Measurements from ENCODE around the gene IGF1R.

The IGF1R gene

DNA sequence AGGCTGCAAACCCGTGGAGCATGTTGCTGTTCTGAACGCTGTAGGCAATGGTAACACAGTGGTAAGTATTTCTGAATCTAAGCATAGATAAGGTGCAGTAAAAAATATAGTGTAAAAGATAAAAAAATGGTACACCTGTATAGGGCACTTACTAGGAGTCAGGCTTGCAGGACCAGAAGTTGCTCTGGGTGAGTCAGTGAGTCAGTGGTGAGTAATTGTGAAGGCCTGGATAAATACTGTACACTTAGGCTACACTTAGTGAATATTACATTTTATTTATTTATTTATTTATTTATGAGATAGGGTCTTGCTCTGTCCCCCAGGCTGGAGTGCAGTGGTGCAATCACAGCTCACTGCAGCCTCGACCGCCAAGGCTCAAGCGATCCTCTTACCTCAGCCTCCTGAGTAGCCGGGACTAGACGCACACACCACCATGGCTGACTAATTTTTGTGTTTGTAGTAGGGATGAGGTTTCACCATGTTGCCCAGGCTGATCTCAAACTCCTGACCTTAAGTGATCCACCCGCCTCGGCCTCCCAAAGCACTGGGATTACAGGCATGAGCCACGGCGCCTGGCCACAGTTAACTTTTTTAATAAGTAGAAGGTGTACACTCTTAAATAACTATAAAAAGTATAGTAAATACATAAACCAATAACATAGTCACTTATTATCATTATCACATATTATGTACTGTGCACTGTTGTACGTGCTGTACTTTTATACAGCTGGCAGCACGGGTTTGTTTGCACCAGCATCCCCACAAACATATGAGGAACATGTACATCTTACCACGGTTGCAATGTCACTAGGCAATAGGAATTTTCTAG, 155.1 kb downstream of the IGF1R start:
- DNase-seq (ENCODE audit: insufficient read length, low spot score) (no peak), FAIRE-seq (no peak)

DNA sequence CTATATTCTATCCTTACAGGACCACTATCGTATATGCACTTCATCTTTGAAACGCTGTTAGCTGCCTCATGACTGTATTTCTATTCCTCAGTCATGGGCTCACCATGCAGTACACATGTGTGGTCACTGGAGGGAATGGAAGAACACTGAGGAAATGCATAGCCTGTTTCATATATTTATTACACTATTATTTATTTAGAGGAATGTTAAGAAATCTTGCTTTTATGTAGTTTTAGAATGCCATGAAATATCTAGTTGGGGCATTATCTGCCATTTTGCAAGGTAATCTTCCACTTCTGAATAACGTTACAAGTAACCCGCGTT, 155.7 kb downstream of the IGF1R start:
- TF ChIP-seq POLR2A (IDR thresholded peaks at IDR 0.05; ENCODE audit: low read depth, low read length) = no peak
- DNase-seq (ENCODE audit: insufficient read length, low spot score) (no peak), FAIRE-seq (no peak)

More for the DNA sequence above, 155.1 kb downstream of the IGF1R start:
- no peak for TF ChIP-seq POLR2A (IDR thresholded peaks at IDR 0.05; ENCODE audit: low read depth, low read length)

DNA sequence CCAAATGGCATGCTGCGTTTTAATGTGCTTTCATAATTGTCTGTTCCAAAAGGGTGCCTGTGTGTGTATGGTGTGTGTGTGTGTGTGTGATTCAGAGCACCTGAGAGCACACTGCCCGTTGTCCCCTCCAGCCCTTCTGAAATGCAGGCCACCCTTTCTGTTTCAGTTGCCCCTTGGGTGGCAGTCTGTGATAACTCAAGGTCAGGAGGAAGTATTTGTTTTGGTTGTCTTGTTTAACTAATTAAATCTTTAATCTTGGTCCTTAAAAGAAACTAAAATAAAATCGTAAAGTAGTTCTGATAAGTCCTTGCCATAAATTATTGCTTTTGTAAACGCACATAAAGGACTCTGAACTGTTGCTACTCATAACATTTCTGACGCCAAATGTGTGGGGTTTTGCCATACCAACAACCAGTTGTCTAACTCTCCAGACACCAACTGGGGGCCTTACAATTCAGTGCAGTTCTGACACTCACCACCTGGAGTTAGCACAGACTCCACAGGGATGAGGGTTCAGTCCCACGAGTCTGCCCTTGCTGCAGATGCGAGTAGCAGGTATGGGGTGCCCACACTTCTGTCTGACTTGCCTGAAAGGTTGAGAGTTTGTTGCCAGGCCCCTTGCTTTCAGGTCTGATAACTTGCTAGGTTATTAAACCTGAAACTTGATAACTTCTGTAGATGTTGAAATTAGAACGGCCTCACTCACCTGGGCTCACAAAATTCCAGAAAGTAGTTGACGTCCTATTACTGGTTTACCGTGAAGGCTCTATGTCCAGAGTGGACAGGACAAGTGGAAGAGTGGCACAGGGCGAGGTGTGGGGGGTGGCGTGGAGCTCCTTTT, 157.3 kb downstream of the IGF1R start:
- TF ChIP-seq POLR2A (IDR thresholded peaks at IDR 0.05; ENCODE audit: low read depth, low read length) = no peak
- no peak for DNase-seq (ENCODE audit: insufficient read length, low spot score)
- FAIRE-seq = no peak

DNA sequence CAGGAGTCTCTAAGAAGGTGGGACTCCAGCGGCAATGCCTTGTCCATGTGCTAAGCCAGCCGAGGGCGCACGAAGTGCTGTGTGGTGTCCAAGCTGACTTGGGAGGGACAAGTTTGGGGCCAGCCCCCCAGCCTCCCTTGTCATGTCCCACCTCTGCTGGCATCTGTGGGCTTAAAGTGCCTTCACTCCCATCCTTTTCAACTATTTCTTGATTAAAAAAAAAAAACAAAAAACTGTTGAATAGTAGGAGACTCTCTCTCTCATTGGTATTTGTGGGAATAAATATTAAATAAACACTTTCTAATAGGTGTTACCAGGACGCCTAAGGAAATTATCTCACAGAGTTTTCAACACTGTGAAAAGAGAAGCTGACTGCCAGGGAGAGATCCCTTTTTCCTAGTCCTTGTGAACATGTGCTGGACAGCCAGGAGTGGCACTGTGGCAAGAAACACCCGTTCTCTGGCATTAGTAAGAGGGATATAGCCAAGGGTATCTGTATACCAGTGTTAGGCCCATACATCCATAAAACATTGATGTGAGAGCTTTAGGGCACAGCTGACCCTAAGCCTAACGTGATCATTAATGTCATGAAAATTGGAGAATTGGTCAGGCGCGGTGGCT, 158.0 kb downstream of the IGF1R start:
- no peak for TF ChIP-seq POLR2A (IDR thresholded peaks at IDR 0.05; ENCODE audit: low read depth, low read length)
- DNase-seq (ENCODE audit: insufficient read length, low spot score) (no peak), FAIRE-seq (no peak)

DNA sequence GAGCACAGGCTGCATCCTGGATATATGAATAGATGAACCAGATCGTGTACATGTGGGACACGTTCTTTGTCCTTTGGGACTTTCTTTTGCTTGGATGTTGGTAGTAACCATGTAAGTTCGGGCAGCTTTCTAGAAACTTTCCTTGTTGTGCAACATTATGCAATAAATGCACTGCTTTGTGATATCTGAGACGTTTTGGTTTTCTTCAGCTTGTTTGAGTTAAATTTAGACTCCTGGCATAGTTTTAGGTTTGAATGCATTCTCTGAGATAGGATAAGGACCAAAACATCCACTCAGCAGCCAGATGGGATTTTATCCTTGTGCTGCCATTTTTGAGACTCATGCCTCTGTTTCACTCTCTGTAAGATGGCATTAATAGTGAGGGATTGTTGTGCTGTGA, 158.9 kb downstream of the IGF1R start:
- no peak for TF ChIP-seq POLR2A (IDR thresholded peaks at IDR 0.05; ENCODE audit: low read depth, low read length)
- DNase-seq (ENCODE audit: insufficient read length, low spot score) = no peak
- no peak for FAIRE-seq

DNA sequence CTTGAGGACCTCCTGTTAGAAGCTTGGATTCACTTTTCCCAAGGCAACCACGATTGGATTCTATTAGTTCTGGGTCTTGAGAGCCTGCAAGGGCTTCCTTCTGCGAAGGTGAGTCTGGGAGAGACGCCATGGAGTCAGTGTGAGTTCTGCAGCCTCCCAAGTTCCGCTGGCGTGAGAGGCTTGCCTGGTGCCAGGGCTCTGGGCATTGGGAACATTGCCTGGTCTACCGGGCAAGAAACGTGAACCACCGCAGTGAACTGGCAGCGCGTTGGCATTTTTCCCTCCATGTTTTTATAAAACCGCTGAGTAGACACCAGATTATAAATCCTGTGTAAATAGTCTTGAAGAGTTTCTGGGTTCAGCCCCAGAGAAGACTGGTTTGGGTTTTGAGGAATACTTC, 160.9 kb downstream of the IGF1R start:
- no peak for TF ChIP-seq POLR2A (IDR thresholded peaks at IDR 0.05; ENCODE audit: low read depth, low read length)
- FAIRE-seq (no peak), DNase-seq (ENCODE audit: insufficient read length, low spot score) (no peak)

DNA sequence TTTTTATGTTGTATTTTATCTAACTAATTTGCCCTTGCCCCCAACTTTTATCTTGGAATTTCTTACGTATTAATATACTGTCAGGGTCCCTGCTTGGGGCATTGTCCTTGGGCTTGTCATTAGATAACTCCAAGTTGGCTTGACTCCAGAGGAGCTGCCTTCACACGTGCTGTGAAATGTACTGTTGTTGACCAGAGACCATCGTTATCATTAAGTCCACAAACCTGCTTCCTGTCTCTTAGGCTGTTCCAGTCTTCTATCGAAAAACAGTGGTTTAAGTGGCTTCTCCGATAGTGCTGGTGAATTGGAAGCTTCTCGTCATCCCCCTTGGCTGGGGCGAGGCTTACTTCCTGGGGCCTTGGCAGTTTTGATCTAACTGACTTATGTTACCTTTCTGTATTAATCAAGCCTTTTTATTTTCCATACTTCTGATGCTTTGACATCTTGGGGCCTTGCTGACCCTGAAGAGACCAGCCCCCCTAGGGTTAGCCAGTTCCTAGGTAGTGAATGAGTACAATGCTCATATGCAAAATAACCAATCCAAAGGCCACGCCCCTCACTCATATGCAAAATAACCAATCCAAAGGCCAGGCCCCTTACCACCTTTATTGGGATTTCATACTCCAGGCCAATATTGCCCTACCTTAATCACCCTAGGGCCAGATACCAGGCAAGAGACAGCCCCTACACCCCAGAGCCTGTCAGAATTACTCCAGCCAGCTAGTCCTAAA, 164.5 kb downstream of the IGF1R start:
- DNase-seq (ENCODE audit: insufficient read length, low spot score) = no peak
- FAIRE-seq = no peak
- TF ChIP-seq POLR2A (IDR thresholded peaks at IDR 0.05; ENCODE audit: low read depth, low read length) = no peak

DNA sequence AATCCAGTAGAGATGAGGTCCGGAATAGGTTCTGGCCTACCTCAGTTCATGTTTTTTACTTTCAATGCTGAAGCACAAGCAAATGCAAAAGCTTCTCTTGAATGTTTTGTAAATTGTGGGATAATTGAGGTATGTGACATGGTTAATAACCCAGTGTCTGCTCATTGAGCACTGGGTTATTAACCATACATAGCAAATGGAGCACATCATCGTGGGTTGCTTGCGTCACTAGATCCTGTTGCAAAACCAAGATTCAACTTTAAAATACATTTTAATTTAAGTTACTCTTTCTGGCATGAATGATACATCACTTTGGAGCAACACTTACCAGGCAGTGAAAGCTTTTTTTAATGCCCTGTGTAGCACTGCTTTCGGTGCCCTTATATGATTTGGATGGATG, 165.6 kb downstream of the IGF1R start:
- FAIRE-seq (no peak), DNase-seq (ENCODE audit: insufficient read length, low spot score) (no peak)
- TF ChIP-seq POLR2A (IDR thresholded peaks at IDR 0.05; ENCODE audit: low read depth, low read length) = no peak

DNA sequence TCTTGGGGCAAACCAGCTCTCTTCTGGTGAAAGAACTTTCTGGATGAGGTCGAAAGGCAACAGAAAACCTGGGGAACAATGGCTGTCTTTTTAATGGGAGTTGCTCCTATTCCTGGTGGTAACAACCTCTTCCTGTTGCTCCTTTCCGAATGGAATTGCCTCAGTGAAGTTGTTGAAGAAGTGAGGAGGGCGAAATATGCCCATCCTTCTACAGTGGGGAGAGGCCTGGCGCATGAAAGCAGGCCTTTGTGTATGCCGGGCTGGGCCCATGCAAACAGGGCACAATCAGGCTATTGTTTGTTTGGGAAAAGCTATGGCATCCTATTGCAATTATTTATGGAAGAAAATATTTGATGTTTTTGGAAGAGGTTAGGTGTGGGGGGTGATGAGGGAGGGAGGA, 166.9 kb downstream of the IGF1R start:
- FAIRE-seq (no peak), DNase-seq (ENCODE audit: insufficient read length, low spot score) (no peak)
- TF ChIP-seq POLR2A (IDR thresholded peaks at IDR 0.05; ENCODE audit: low read depth, low read length) = no peak

DNA sequence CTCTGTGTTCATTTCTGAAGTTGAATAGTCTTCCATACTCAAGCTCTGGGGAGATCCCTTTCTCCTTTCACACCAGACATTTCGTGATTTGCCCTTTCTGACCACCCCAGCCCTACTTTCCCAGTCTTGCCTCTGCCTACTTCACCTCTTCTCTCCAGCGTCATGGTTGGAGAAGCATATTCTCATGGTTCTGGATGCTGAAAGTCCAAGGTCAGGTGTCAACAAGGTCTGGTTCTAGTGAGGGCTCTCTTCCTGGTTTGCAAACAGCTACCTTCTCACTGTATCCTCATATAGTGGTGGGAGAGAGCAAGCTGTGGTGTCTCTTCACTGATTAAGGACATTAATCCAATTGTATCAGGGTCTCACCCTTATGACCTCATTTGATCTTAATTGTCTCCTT, 169.4 kb downstream of the IGF1R start:
- FAIRE-seq = no peak
- no peak for TF ChIP-seq POLR2A (IDR thresholded peaks at IDR 0.05; ENCODE audit: low read depth, low read length)

DNA sequence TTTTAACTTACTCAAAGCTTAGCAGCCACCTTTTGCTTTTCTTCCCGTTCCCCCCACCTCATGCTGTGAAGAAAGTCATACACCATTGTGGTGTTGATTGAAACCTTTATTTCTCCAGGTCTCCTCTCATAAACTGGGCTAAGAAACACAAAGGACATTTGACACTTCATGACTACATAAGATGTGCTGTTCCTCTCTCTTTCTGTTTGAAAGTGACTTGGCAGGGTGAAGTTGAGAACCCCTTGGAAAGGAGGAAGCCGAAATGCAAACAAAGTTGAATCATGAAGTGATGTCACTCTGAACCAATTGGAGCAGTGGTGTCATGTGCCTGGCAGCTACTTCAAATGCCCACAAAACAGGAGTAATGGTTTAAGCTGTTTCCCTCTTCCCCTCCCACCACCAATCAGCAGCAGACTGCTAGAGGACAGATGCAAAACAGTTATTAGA, 174.7 kb downstream of the IGF1R start:
- DNase-seq (ENCODE audit: insufficient read length, low spot score) = peak; percentile 47
- no peak for TF ChIP-seq POLR2A (IDR thresholded peaks at IDR 0.05; ENCODE audit: low read depth, low read length)
- peak; percentile 89 for FAIRE-seq

More for the DNA sequence above, 169.4 kb downstream of the IGF1R start:
- DNase-seq (ENCODE audit: insufficient read length, low spot score) = no peak

DNA sequence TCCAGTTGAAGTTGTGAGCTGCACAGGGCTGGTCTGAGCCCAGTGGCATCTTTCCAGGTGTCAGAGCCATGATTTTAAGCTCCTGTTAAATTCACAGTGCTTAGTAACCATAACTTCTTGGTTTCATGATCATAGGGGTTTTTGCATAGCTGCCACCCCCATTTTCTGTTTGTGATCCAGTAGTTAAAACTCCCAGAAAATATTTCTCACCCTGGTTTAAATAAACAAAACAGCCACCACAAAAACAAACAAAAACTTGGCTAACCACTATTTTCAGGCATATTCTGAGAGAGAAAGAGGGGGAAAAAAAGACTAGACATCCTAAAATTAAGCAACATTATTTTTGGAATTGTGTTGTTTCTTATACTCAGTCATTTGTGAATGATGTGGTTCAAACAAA, 175.3 kb downstream of the IGF1R start:
- FAIRE-seq = no peak
- no peak for DNase-seq (ENCODE audit: insufficient read length, low spot score)

DNA sequence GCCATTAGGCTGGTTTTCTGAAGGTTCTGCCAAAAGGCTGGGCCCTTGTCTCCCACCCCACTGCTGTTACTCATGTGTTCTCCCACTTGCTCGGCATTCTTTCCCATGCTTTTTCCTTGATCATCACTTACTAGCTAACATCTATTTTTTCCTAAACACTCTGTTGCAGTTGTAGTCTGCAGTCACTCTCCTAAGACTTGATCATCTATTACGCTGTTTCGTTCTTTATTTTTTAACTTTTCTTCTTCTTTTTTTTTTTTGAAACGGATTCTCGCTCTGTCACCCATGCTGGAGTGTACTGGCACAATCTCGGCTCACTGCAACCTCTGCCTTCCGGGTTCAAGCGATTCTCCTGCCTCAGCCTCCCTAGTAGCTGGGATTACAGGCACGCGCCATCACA, 176.3 kb downstream of the IGF1R start:
- FAIRE-seq (no peak), DNase-seq (ENCODE audit: insufficient read length, low spot score) (no peak)
- TF ChIP-seq POLR2A (IDR thresholded peaks at IDR 0.05; ENCODE audit: low read depth, low read length) = no peak

More for the DNA sequence above, 175.3 kb downstream of the IGF1R start:
- no peak for TF ChIP-seq POLR2A (IDR thresholded peaks at IDR 0.05; ENCODE audit: low read depth, low read length)

DNA sequence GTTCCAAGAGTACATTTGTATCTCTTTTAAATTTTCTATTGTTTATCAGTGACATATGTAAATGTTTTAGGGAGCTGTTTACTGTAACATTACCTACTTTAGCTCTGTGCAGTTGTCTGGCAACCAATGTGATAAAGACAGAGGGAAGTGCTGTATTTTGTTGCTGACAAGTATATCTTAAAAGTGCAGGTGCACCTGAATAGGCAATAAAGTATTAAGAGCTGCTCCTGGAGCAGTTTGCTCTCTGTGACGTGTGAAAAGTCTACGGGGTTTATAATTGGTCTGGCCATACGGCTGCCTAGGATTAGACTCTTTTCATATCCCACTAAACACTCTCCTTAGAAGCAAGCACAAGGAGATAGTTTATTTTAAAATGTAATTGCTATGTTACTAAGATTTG, 178.3 kb downstream of the IGF1R start:
- TF ChIP-seq POLR2A (IDR thresholded peaks at IDR 0.05; ENCODE audit: low read depth, low read length) = no peak
- FAIRE-seq (no peak), DNase-seq (ENCODE audit: insufficient read length, low spot score) (no peak)

All from H54 (cell line).